ENCODE results near the gene COMMD1.
"Not testable (repeated sequence)": the region's sequence is repeated elsewhere in the genome, so short reads cannot be mapped to it uniquely, and the experiment has no call there.

Gene COMMD1

DNA sequence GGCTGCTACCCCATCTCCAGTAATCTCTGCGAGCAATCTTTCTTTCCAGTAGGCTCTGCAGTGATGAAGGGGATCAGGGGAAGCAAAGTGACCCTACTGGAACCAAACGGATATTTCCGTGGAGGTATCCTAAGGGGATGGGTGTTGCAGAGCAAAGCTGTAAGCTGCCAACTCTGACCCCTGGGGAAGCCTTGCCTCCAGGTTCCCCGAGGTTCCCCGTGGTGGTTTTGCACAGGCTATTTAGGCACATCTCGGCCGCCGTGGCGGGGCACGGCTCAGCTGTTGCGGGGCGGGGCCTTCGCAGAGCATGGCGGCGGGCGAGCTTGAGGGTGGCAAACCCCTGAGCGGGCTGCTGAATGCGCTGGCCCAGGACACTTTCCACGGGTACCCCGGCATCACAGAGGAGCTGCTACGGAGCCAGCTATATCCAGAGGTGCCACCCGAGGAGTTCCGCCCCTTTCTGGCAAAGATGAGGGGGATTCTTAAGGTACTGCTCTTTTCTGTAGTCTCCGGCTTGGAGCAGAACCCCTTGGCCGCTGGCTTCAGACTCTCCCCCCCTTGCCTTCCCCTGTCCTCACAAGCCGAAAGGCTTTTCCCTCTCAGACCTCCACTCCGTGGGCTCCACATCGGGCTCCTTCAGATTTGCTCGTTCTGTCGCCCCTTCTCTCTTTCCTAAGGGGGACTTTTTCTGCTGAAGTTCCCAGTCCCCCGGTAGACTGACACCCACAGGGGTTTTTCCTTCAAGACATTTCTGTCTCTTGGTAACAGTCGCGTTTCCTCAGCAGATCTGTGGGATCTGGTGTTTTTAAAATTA is at the start of gene COMMD1:
Gene COMMD1, plus strand, starts transcription at position 303 of the 814 bp plus-strand sequence. Its CDS starts 5 bp downstream, at position 308.
- DNase-seq, result peak; percentile 73

DNA sequence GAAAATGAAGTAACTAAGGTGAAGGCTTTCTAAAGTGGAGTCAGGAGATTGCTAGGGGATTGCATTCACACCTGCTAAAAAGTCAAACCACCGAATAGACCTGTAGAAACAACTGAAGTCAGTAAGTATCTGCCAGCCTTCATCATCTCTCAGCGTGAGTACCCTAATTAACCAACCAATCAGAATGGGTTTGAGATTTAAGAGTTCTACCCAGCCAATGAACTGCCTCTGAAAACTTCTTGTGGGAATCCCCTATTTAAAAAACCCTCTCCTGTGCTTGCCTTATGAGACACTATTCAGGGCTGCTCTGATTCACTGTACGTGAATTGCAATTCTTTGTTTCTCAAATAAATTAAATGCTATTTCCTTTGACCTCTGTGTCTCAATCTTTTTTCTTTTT is 48.2 kb upstream of the COMMD1 start:
- DNase-seq, result no peak

- no peak for DNase-seq
These were observed 43.4 kb upstream of the COMMD1 start for GRCh38 chr2:61862085-61862484.

DNA sequence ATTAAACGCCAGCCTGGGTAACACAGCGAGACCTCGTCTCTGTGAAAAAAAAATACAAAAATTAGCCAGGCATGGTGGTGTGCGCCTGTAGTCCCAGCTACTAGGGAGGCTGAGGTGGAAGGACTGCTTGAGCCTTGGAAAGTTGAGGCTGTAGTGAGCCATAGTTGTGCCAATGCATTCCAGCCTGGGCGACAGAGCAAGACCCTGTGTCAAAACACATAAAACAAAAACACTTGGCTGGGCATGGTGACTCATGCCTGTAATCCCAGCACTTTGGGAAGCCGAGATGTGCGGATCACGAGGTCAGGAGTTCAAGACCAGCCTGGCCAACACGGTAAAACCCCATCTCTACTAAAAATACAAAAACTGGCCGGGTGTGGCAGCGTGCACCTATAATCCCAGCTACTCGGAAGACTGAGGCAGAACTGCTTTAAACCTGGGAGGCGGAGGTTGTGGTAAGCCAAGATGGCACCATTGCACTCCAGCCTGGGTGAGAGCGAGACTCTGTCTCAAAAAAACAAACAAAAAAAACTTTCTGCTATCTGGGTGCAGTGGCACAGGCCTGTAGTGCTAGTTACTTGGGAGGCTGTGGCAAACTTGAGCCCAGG is 38.9 kb upstream of the COMMD1 start:
- not testable (repeated sequence) for DNase-seq

- no peak for DNase-seq
These were observed 29.1 kb upstream of the COMMD1 start for GRCh38 chr2:61876400-61876799.

DNA sequence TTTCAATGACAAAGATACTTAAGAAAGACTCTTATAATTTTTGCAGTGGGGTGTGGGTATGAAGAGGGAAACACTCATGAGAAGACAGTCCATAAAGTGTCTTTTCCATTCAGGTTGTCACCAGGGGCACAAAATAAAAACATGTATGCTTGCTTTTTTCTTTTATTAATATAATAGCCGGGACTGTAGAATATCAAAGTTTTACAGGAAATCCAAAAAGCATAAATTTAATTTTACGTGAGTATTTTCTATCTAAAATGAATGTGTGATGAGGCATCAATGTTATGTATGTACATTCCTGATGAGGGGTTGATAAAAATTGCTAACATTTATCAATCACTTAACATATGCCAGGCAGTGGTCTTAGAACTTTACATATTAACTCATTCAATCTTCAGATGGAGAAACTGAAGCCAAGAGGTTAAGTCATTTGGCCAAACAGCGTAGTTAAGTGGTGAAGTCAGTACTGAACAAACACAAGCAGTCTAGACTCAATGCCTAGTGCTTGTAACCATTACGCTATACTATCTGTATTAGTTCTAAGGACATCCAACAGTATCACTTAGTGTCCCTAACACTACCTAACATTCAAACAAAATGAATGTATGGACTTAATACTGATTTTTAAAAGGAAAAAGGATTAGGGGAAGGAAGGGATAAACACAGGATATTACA is 27.8 kb upstream of the COMMD1 start:
- no peak for DNase-seq

GRCh38 chr2:61878761-61879160 is 26.7 kb upstream of the COMMD1 start:
- no peak for DNase-seq

DNA sequence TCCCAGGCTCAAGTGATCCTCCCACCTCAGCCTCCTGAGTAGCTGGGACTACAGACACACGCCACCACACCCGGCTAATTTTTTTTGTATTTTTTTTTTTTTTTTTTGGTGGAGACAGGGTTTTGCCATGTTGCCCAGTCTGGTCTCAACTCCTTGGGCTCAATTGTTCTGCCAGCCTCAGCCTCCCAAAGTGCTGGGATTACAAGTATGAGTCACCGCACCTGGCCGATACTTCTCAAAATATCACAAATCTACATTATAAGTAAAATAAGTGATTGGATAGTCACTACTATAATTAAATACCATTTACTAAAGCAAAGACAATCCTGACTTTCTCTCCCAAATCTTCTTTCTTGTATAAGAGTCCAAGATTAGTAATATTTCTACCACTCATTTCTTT is 26.1 kb upstream of the COMMD1 start:
- not testable (repeated sequence) for DNase-seq

DNA sequence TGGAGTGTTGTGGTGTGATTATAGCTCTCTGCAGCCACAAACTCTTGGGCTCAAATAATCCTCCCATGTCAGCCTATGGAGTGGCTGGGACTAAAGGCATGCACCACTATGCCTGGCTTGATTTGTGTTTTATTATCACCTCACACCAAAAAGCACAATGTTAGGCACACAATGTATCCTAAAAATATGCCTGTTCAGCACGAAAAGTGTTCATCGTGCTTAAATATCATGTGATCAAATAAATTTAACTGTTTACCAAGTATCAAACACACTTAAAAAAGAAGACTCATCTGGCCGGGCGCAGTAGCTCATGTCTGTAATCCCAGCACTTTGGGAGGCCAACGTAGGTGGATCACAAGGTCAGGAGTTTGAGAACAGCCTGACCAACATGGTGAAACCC is 22.6 kb upstream of the COMMD1 start:
- no peak for DNase-seq

GRCh38 chr2:61885896-61886603 is 19.4 kb upstream of the COMMD1 start:
- DNase-seq, result no peak

DNA sequence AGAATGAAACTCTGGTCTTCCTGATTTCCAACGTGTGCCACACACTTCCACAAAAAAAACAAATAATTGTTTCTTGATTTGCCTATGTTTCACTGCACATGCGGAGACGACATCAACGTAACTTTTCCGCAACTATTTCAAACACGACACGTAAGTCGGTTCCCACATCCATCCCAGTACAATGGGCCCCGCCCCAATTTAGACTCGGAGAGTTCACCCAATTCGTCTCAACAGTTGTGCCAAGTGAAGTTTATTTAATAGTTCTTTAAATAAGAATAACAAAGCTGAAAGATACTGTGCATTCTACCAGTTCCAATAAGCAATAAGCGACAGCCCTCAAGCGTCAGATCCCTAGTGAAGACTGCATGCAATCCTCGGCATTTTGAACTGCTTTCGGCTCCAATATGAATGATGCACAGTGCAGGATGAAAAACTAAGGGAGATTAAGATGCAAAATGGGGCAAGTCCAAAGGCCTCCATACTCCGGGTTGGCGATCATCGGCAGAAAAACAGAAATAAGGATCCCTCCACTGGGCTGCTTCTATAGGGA is 17.7 kb upstream of the COMMD1 start:
- peak; percentile 15 for DNase-seq

GRCh38 chr2:61888267-61889055 is 17.0 kb upstream of the COMMD1 start, which contains the start of gene CCT4:
TSS of gene CCT4 (minus strand) at chr2:61888656. CDS start at chr2:61888507, 149 bp downstream.
- DNase-seq, result peak; percentile 83

GRCh38 chr2:61898810-61899209 is 6.7 kb upstream of the COMMD1 start:
- peak; percentile 14 for DNase-seq

DNA sequence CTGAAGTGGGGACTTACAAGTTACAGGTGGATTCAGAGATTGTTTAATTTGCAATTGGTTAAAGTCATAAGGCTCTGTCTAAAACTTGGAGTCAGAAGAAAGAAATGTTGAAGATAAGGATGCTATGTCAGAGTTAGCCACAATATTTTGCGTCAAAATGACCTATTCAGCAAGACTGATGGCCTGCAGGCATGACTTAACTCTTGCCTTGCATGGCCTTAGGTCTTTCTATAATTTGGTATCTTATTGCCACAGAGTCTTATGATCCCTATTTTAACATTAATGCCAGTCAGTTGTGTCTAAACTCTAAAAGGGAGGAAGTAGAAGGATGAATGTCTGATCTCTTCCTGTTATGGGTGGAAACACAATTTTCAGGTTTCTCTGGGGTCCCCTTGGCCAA is 5.2 kb upstream of the COMMD1 start:
- DNase-seq, result no peak

DNA sequence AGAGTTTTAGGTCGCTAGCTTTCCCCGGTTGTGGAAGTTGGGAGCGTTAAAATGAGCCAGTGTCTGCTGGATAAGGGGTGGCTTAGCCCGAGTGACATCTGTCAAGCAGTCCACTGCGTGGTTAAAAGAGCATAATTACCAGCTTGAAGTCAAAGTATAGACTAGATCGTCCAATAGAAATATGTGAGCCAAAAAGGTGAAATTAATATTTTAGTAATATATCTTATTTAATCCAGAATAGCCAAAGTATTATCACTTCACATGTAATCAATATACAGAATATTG is 654 bp downstream of the COMMD1 start:
- no peak for DNase-seq

DNA sequence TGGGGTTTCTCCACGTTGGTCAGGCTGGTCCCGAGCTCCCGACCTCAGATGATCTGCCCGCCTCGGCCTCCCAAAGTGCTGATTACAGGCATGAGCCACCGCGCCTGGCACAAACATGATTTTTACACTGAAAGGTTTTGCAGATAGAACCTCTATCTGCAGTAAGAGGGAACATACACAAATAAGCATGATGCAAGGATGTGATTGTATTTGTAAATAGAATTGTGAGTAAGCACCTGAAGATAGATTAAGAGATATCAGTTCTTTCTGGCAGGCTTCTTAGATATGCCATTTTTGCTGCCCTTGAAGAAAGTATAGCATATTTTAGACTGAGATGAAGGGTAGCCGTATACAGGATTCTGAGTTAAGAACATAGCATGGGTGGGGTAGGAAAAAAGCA is 3.6 kb downstream of the COMMD1 start:
- DNase-seq, result no peak

GRCh38 chr2:61910603-61911002 is 5.1 kb downstream of the COMMD1 start:
- peak; percentile 9 for DNase-seq

- no peak for DNase-seq
These were observed 6.0 kb downstream of the COMMD1 start for GRCh38 chr2:61911510-61911909.

- DNase-seq, result not testable (repeated sequence)
These were observed 9.3 kb downstream of the COMMD1 start for GRCh38 chr2:61914794-61915193.

GRCh38 chr2:61920548-61920947 is 15.1 kb downstream of the COMMD1 start:
- DNase-seq, result no peak

GRCh38 chr2:61922714-61923113 is 17.2 kb downstream of the COMMD1 start:
- no peak for DNase-seq

Data from HCEC 1CT (cell line).